Panc1 (cell line): ENCODE results near the gene REXO5.

Source experiments
- POLR2AphosphoS5 ChIP-seq: IDR thresholded peaks from 2 replicates; pipeline ENCODE4 v1.6.1; 2012; ENCODE audit warnings: mild to moderate bottlenecking, low read depth, low read length, moderate library complexity
- REST ChIP-seq, 2 experiments: IDR thresholded peaks; 2 replicates each; pipeline ENCODE4 v1.6.1; 2011 to 2012; ENCODE audit warnings: low read depth in 2 of 2, control low read depth in 1 of 2, low read length in 1 of 2, mild to moderate bottlenecking in 1 of 2, moderate library complexity in 1 of 2; ENCODE audit not compliant: insufficient read depth in 1 of 2
- TF ChIP-seq, protein P1 (sequence below): fragments of 450-650 bp; IDR thresholded peaks from 2 replicates; pipeline ENCODE4 v1.5.1; 2017; ENCODE audit warnings: mild to moderate bottlenecking

GRCh38 chr16:20833086-20833485, 26.8 kb downstream of the REXO5 start:
- TF ChIP-seq, protein P1, sequence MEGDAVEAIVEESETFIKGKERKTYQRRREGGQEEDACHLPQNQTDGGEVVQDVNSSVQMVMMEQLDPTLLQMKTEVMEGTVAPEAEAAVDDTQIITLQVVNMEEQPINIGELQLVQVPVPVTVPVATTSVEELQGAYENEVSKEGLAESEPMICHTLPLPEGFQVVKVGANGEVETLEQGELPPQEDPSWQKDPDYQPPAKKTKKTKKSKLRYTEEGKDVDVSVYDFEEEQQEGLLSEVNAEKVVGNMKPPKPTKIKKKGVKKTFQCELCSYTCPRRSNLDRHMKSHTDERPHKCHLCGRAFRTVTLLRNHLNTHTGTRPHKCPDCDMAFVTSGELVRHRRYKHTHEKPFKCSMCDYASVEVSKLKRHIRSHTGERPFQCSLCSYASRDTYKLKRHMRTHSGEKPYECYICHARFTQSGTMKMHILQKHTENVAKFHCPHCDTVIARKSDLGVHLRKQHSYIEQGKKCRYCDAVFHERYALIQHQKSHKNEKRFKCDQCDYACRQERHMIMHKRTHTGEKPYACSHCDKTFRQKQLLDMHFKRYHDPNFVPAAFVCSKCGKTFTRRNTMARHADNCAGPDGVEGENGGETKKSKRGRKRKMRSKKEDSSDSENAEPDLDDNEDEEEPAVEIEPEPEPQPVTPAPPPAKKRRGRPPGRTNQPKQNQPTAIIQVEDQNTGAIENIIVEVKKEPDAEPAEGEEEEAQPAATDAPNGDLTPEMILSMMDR: no peak
- TF ChIP-seq POLR2AphosphoS5 (no peak), REST (IDR thresholded peaks at IDR 0.05; ENCODE audit: insufficient read depth in 1 of 2, low read depth in 2 of 2, low read length in 1 of 2) (no peak)
